IMR-90 (cell line): ENCODE results near the gene SPATA12. TPM values are rescaled to one million over a fixed set of nuclear protein-coding genes. Genes with fewer than 3 reads are reported as not detected.

ENCODE experiments used
- ATAC-seq: fragments of 200-7000 bp; cut with Tn5 transposase; 2 replicates; pipeline ENCODE4 v1.9.1; 2020; ENCODE audit warnings: low read depth, mild to moderate bottlenecking, moderate library complexity
- BruUV-seq: library from RNA; stranded (reverse); fragments of 400-500 nt; replicated peaks from 2 replicates; lab custom pipeline; 2021; lab: Mats Ljungman, UMichigan
- CTCF ChIA-PET: fragments of 300-600 bp; formaldehyde crosslinking; extraction: SDS; loops from one replicate; lab custom pipeline; 2021; ENCODE audit warnings: antibody characterized with exemption; lab: Yijun Ruan, JAX
- POLR2A ChIA-PET: fragments of 300-600 bp; sonication (Branson Sonifier 250); formaldehyde crosslinking; loops from one replicate; lab custom pipeline; 2022; ENCODE audit warnings: antibody characterized with exemption; ENCODE audit not compliant: unreplicated experiment; lab: Charles Lee
- DNase-seq: peaks from one replicate; pipeline ENCODE4 v3.0.0; 2013
- H2AFZ ChIP-seq: replicated peaks from 2 replicates; pipeline ENCODE3; 2013; ENCODE audit warnings: low read length, mild to moderate bottlenecking; ENCODE audit not compliant: poor library complexity
- H2AK5ac ChIP-seq: 2 replicates; pipeline ENCODE4 v1.6.1; 2013; ENCODE audit warnings: low read depth, low read length, inconsistent platforms
- H2AK9ac ChIP-seq: replicated peaks from 2 replicates; pipeline ENCODE3; 2013; ENCODE audit warnings: mild to moderate bottlenecking, low read depth, low read length, moderate library complexity; ENCODE audit not compliant: poor library complexity
- H2BK120ac ChIP-seq: 2 replicates; pipeline ENCODE4 v1.6.1; 2013; ENCODE audit warnings: low read depth, low read length, inconsistent platforms
- H2BK15ac ChIP-seq: 3 replicates; pipeline ENCODE4 v1.6.1; 2013; ENCODE audit warnings: low read depth, low read length, inconsistent platforms
- H2BK20ac ChIP-seq: 2 replicates; pipeline ENCODE4 v1.6.1; 2013; ENCODE audit warnings: low read depth, mild to moderate bottlenecking, inconsistent platforms, low read length, moderate library complexity
- H2BK5ac ChIP-seq: 2 replicates; pipeline ENCODE4 v1.6.1; 2013; ENCODE audit warnings: mild to moderate bottlenecking, low read depth, low read length, inconsistent platforms; ENCODE audit not compliant: poor library complexity, severe bottlenecking
- H3K14ac ChIP-seq: replicated peaks from 2 replicates; pipeline ENCODE4 v1.6.1; 2013; ENCODE audit warnings: low read depth, low read length, inconsistent platforms
- H3K18ac ChIP-seq: 2 replicates; pipeline ENCODE4 v1.6.1; 2013; ENCODE audit warnings: low read depth, low read length, control low read depth
- H3K23ac ChIP-seq: 2 replicates; pipeline ENCODE4 v1.6.1; 2013; ENCODE audit warnings: low read depth, low read length, inconsistent platforms
- H3K27ac ChIP-seq: 2 replicates; pipeline ENCODE4 v1.5.1; 2013; ENCODE audit warnings: mild to moderate bottlenecking, control low read depth, low read length; ENCODE audit not compliant: insufficient read depth
- H3K27me3 ChIP-seq: 2 replicates; pipeline ENCODE4 v1.6.1; 2013; ENCODE audit warnings: low read length; ENCODE audit not compliant: control insufficient read depth, insufficient read depth
- H3K36me3 ChIP-seq: 2 replicates; pipeline ENCODE4 v1.6.1; 2013; ENCODE audit warnings: low read length, mixed read lengths; ENCODE audit not compliant: control insufficient read depth, insufficient read depth
- H3K4ac ChIP-seq: 2 replicates; pipeline ENCODE4 v1.6.1; 2013; ENCODE audit warnings: low read depth, low read length, inconsistent platforms
- H3K4me1 ChIP-seq: 2 replicates; pipeline ENCODE4 v1.6.1; 2013; ENCODE audit warnings: low read length, mixed read lengths; ENCODE audit not compliant: control insufficient read depth, insufficient read depth
- H3K4me2 ChIP-seq: 2 replicates; pipeline ENCODE4 v1.6.1; 2013; ENCODE audit warnings: low read depth, mild to moderate bottlenecking, control low read depth, low read length, moderate library complexity
- H3K4me3 ChIP-seq: 2 replicates; pipeline ENCODE4 v1.5.1; 2013; ENCODE audit warnings: low read depth, mild to moderate bottlenecking, control low read depth, low read length, moderate library complexity; ENCODE audit not compliant: insufficient read depth
- H3K56ac ChIP-seq: 2 replicates; pipeline ENCODE4 v1.6.1; 2013; ENCODE audit warnings: low read length, inconsistent platforms; ENCODE audit not compliant: insufficient read depth; ENCODE audit errors: extremely low read depth
- H3K79me1 ChIP-seq, 2 experiments: 2 replicates each; pipeline ENCODE4 v1.6.1; 2013; ENCODE audit warnings: low read length in 2 of 2, inconsistent platforms in 1 of 2, low read depth in 1 of 2
- H3K9ac ChIP-seq: 2 replicates; pipeline ENCODE4 v1.6.1; 2013; ENCODE audit warnings: low read depth, low read length, control low read depth
- H3K9me1 ChIP-seq: 2 replicates; pipeline ENCODE4 v1.6.1; 2013; ENCODE audit warnings: low read length, inconsistent platforms; ENCODE audit not compliant: insufficient read depth
- H3K9me3 ChIP-seq: 2 replicates; pipeline ENCODE4 v1.6.1; 2013; ENCODE audit warnings: low read length; ENCODE audit not compliant: control insufficient read depth, insufficient read depth
- H4K20me1 ChIP-seq: 2 replicates; pipeline ENCODE4 v1.6.1; 2013; ENCODE audit warnings: low read length, inconsistent platforms; ENCODE audit not compliant: insufficient read depth
- H4K5ac ChIP-seq: 2 replicates; pipeline ENCODE4 v1.6.1; 2013; ENCODE audit warnings: mild to moderate bottlenecking, low read depth, low read length, control low read depth
- H4K8ac ChIP-seq, 2 experiments: 2 replicates each; pipeline ENCODE4 v1.6.1; 2013; ENCODE audit warnings: low read depth in 2 of 2, low read length in 2 of 2, control low read depth in 1 of 2, inconsistent platforms in 1 of 2
- H4K91ac ChIP-seq: 2 replicates; pipeline ENCODE4 v1.6.1; 2013; ENCODE audit warnings: low read depth, low read length, inconsistent platforms; ENCODE audit not compliant: insufficient read depth
- BHLHE40 ChIP-seq: fragments of 150-350 bp; IDR thresholded peaks from 2 replicates; pipeline ENCODE4 v1.6.1; 2016; ENCODE audit warnings: mild to moderate bottlenecking, low read depth, low read length
- CEBPB ChIP-seq: IDR thresholded peaks from 2 replicates; pipeline ENCODE4 v1.6.1; 2012; ENCODE audit warnings: low read depth, low read length, improper control_type of control experiment
- FOS ChIP-seq: fragments of 150-350 bp; IDR thresholded peaks from 2 replicates; pipeline ENCODE4 v1.6.1; 2016; ENCODE audit warnings: low read depth, low read length
- MXI1 ChIP-seq: IDR thresholded peaks from 2 replicates; pipeline ENCODE4 v1.6.1; 2012; ENCODE audit warnings: low read depth, mild to moderate bottlenecking, low read length, moderate library complexity, borderline replicate concordance
- RCOR1 ChIP-seq: IDR thresholded peaks from 2 replicates; pipeline ENCODE4 v1.6.1; 2012; ENCODE audit warnings: mild to moderate bottlenecking, low read length, improper control_type of control experiment; ENCODE audit not compliant: insufficient replicate concordance
- RFX5 ChIP-seq: IDR thresholded peaks from 2 replicates; pipeline ENCODE4 v1.8.0; 2012; ENCODE audit warnings: low read depth, mild to moderate bottlenecking, low read length, moderate library complexity
- WGBS, 2 experiments: methylation state at CpG; one replicate each; pipeline versions ENCODE4 v1.1.5 to v1.1.7; 2013; ENCODE audit warnings: missing lambda C conversion rate in 2 of 2; ENCODE audit not compliant: insufficient read length in 1 of 2; ENCODE audit errors: extremely low coverage in 2 of 2; 5-methylcytosine and 5-hydroxymethylcytosine counted together
- dilution Hi-C: fragments of 300-500 bp; cut with HindIII; formaldehyde crosslinking; loops from one replicate; pipeline ENCODE4 v1.14.3; 2018; ENCODE audit warnings: low sequenced_read_pairs; ENCODE audit not compliant: unreplicated experiment
- in situ Hi-C: fragments of 300-500 bp; cut with MboI; formaldehyde crosslinking; loops from 3 replicates; pipeline ENCODE4 v1.14.3; 2019; ENCODE audit warnings: low sequenced_read_pairs, inconsistent platforms, mixed read lengths
- intact Hi-C: fragments of 100-400 bp; cut with micrococcal nuclease; formaldehyde crosslinking; loops from 2 replicates; pipeline ENCODE4 v1.10.0; 2022
- polyA plus RNA-seq, 3 experiments: library from polyadenylated mRNA; depleted of rRNA; stranded (reverse); fragments of >200 nt; gene quantifications; 2 replicates each; pipeline ENCODE4 v1.2.3, GENCODE V29; 2012; ENCODE audit warnings: low replicate concordance in 1 of 3
- total RNA-seq: library from RNA; depleted of rRNA; stranded (reverse); fragments of >200 nt; gene quantifications from 2 replicates; pipeline ENCODE4 v1.2.3, GENCODE V29; 2012

SPATA12 gene
- total and polyA plus RNA-seq, 2 of the 4 experiments (the other 2 are of a cell fraction), result under 0.01 TPM; not detected in 1

DNA sequence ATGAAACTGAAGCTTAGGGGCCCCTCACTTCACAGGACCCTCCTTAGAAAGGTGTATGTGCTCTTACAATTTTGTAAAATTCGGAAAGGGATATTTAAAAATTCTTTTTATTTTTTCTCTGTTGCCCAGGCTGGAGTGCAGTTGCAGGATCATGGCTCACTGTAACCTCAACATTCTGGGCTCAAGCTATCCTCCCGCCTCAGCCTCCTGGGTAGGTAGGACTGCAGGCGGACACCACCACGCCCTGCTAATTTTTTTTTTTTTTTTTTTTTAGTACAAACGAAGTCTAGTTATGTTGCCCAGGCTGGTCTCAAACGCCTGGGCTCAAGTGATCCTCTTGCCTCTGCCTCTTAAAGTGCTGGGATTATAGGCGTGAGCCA is 45.1 kb upstream of the SPATA12 start:
- H3K4me3 ChIP-seq, result no peak overlapping the region
- no peak overlapping the region for H4K5ac ChIP-seq
- WGBS, 2 experiments, result 100% methylated on average over 1 of the region's 7 CpGs; no CpG with 5 or more reads in 1 of the 2 experiments
- DNase-seq (no peak), ATAC-seq (no peak)
- 0 out of 2 replicates have a peak overlapping the region, but pooled peaks have one; percentile 10 for H2BK20ac ChIP-seq
- H3K4me1 ChIP-seq, result peaks cover 10% of the 10 kb centered on the region
- no peak overlapping the region for H4K91ac ChIP-seq
- H4K20me1 ChIP-seq, result no peaks in the 10 kb centered on the region
- intact Hi-C loops (no loop called here), in situ Hi-C loops (no loop called here), dilution Hi-C loops (no loop called here)
- no peak overlapping the region for H2AFZ ChIP-seq
- no peak overlapping the region for H4K8ac ChIP-seq
- H3K27ac ChIP-seq, result no peak overlapping the region
- no peak overlapping the region for H2BK5ac ChIP-seq
- H3K79me1 ChIP-seq, result no peaks in the 10 kb centered on the region; a peak in 1 of 4 replicates
- no peak overlapping the region for H3K56ac ChIP-seq
- peaks cover 11% of the 10 kb centered on the region; the same call in 1 of the 2 replicates for H3K9me1 ChIP-seq
- H3K36me3 ChIP-seq, result no peaks in the 10 kb centered on the region
- BruUV-seq, result no TSS peak
- CTCF ChIA-PET, result no interaction called here
- no peak overlapping the region for H3K9ac ChIP-seq
- 0 out of 2 replicates have a peak overlapping the region, but pooled peaks have one; percentile 19 for H2BK120ac ChIP-seq
- TF ChIP-seq MXI1 (no peak), CEBPB (no peak), FOS (no peak), RFX5 (no peak), RCOR1 (no peak), BHLHE40 (no peak)
- H2BK15ac ChIP-seq, result no peak overlapping the region
- no peak overlapping the region for H2AK5ac ChIP-seq
- POLR2A ChIA-PET, result no interaction called here
- no peak overlapping the region for H3K4ac ChIP-seq
- no peak overlapping the region for H3K23ac ChIP-seq
- no peaks in the 10 kb centered on the region for H3K27me3 ChIP-seq
- no peak overlapping the region for H3K14ac ChIP-seq
- H2AK9ac ChIP-seq, result no peak overlapping the region
- no peak overlapping the region for H3K4me2 ChIP-seq
- H3K18ac ChIP-seq, result no peak overlapping the region
- H3K9me3 ChIP-seq, result no peaks in the 10 kb centered on the region
